HUES64 (cell line): ENCODE results near the gene KLHL26. TPM values are rescaled to one million over a fixed set of nuclear protein-coding genes. Genes with fewer than 3 reads are reported as not detected.
"Not testable (repeated sequence)": the region's sequence is repeated elsewhere in the genome, so short reads cannot be mapped to it uniquely, and the experiment has no call there.

Source experiments
- H3K27ac ChIP-seq: 2 replicates; pipeline ENCODE4 v1.7.0; 2013; ENCODE audit warnings: low read depth, low read length, inconsistent platforms
- H3K27me3 ChIP-seq: 2 replicates; pipeline ENCODE4 v1.6.1; 2013; ENCODE audit warnings: mild to moderate bottlenecking, low read length; ENCODE audit not compliant: insufficient read depth
- H3K36me3 ChIP-seq: 2 replicates; pipeline ENCODE4 v1.6.1; 2013; ENCODE audit warnings: mild to moderate bottlenecking, low read length; ENCODE audit not compliant: insufficient read depth
- H3K4me1 ChIP-seq: 2 replicates; pipeline ENCODE4 v1.6.1; 2013; ENCODE audit warnings: mild to moderate bottlenecking, low read length, moderate library complexity; ENCODE audit not compliant: insufficient read depth
- H3K4me3 ChIP-seq: 2 replicates; pipeline ENCODE4 v1.5.1; 2013; ENCODE audit warnings: mild to moderate bottlenecking, low read length, moderate library complexity
- H3K9ac ChIP-seq: 2 replicates; pipeline ENCODE4 v1.6.1; 2013; ENCODE audit warnings: mild to moderate bottlenecking, low read depth, low read length
- H3K9me3 ChIP-seq: 2 replicates; pipeline ENCODE4 v1.6.1; 2013; ENCODE audit warnings: low read depth, low read length; ENCODE audit not compliant: insufficient read depth
- WGBS: fragments of 150-250, 120-280 bp; methylation state at CpG from one replicate; pipeline ENCODE4 v1.1.7; 2013; ENCODE audit warnings: missing lambda C conversion rate; 5-methylcytosine and 5-hydroxymethylcytosine counted together
- polyA plus RNA-seq, 2 experiments: library from polyadenylated mRNA; stranded (reverse); fragments of 50-300 nt; gene quantifications; one replicate each; pipeline ENCODE4 v1.2.3, GENCODE V29; 2013

Gene KLHL26, protein sequence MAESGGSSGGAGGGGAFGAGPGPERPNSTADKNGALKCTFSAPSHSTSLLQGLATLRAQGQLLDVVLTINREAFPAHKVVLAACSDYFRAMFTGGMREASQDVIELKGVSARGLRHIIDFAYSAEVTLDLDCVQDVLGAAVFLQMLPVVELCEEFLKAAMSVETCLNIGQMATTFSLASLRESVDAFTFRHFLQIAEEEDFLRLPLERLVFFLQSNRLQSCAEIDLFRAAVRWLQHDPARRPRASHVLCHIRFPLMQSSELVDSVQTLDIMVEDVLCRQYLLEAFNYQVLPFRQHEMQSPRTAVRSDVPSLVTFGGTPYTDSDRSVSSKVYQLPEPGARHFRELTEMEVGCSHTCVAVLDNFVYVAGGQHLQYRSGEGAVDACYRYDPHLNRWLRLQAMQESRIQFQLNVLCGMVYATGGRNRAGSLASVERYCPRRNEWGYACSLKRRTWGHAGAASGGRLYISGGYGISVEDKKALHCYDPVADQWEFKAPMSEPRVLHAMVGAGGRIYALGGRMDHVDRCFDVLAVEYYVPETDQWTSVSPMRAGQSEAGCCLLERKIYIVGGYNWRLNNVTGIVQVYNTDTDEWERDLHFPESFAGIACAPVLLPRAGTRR
- polyA plus RNA-seq (2013, experiment 1 of 2), result 4.2 TPM
- 4.1 TPM for polyA plus RNA-seq (2013, experiment 2 of 2)

DNA sequence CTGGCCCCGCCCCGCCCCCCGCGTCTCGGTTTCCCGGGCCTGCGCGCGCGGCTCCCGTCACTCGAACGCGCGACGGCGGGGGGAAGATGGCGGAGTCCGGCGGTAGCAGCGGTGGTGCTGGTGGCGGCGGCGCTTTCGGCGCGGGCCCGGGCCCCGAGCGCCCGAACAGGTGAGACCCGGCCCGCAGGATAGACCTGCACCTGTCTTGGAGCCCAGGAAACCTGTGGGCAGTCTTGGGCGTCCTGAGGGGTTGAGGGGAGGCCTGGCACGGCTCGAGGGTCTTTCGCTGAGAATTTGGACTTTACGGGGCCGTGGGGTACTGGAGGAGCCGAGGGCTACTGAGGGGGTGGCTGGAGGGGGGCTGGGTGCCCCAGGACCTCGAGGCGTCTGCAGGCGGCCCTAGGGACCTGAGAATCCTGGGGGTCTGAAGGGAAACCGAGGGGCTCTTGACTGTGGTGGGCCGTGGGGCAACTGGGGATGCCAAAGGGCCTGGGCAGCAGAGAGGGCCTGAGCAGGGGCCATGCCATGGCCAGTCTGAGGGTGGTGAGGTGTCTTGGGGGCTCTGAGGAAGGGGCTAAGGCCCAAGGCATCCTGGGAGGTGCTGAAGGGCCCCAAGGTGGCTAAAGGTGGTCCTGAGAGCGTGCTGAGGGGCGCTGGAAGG is at the start of gene KLHL26:
KLHL26 (plus strand) TSS at position 60 of the 661 bp plus-strand sequence; CDS start at position 87, 27 bp downstream.
- H3K36me3 ChIP-seq, result no peaks in the 10 kb centered on the region
- peak within 1 kb of the TSS; percentile 85 for H3K9ac ChIP-seq
- WGBS, result 6% methylated on average over 47 of the region's 47 CpGs
- peaks cover 15% of the 10 kb centered on the region for H3K27me3 ChIP-seq
- no peaks in the 10 kb centered on the region for H3K9me3 ChIP-seq
- H3K27ac ChIP-seq, result no peak within 1 kb of the TSS
- peaks cover 4% of the 10 kb centered on the region; the same call in 1 of the 2 replicates for H3K4me1 ChIP-seq
- H3K4me3 ChIP-seq, result peak within 1 kb of the TSS; percentile 89

DNA sequence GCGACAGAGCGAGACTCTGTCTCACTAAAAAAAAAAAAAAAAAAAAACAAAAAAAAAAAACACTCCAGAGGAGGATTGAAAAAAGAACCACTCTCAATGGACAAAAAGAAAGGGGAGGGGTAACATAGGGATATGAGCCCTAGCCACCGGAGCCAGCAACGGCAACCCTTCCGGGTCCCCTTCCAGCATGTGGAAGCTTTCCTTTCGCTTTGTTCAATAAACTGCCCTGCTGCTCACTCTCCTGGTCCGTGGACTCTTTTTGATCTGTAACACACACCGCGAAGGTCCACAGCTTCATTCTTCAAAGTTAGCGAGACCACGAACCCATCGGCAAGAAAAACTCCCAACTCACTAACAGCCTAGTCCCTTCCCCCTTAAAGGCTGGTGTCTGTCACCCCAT is 49.3 kb upstream of the KLHL26 start:
- H3K27ac ChIP-seq, result no peak overlapping the region
- peaks cover 5% of the 10 kb centered on the region; the same call in 1 of the 2 replicates for H3K4me1 ChIP-seq
- WGBS, result 94% methylated on average over 10 of the region's 12 CpGs
- H3K27me3 ChIP-seq, result no peaks in the 10 kb centered on the region
- no peaks in the 10 kb centered on the region for H3K9me3 ChIP-seq
- no peak overlapping the region for H3K9ac ChIP-seq
- H3K4me3 ChIP-seq, result no peak overlapping the region
- peaks cover 4% of the 10 kb centered on the region; the same call in 1 of the 2 replicates for H3K36me3 ChIP-seq

GRCh38 chr19:18587962-18588610 is 48.7 kb upstream of the KLHL26 start:
- no peaks in the 10 kb centered on the region for H3K27me3 ChIP-seq
- H3K27ac ChIP-seq, result peak overlapping the region; percentile 95
- 59% methylated on average over 16 of the region's 16 CpGs for WGBS
- H3K4me1 ChIP-seq, result peaks cover 5% of the 10 kb centered on the region
- H3K4me3 ChIP-seq, result peak overlapping the region; percentile 83
- peaks cover 4% of the 10 kb centered on the region; the same call in 1 of the 2 replicates for H3K36me3 ChIP-seq
- H3K9ac ChIP-seq, result peak overlapping the region; percentile 92
- no peaks in the 10 kb centered on the region for H3K9me3 ChIP-seq

- Histone ChIP-seq H3K27me3 (no peaks in the 10 kb centered on the region), H3K36me3 (peaks cover 4% of the 10 kb centered on the region; the same call in 1 of the 2 replicates), H3K9ac (peak within 1 kb of the TSS; percentile 92), H3K4me1 (peaks cover 9% of the 10 kb centered on the region), H3K4me3 (peak within 1 kb of the TSS; percentile 83), H3K9me3 (no peaks in the 10 kb centered on the region), H3K27ac (peak within 1 kb of the TSS; percentile 95)
- WGBS, result under 1% methylated on average over 72 of the region's 72 CpGs
These were observed 48.0 kb upstream of the KLHL26 start, which contains the start of gene REX1BD for GRCh38 chr19:18588611-18589379. REX1BD (plus strand) TSS chr19:18588798; CDS start chr19:18588802, 4 bp downstream.

DNA sequence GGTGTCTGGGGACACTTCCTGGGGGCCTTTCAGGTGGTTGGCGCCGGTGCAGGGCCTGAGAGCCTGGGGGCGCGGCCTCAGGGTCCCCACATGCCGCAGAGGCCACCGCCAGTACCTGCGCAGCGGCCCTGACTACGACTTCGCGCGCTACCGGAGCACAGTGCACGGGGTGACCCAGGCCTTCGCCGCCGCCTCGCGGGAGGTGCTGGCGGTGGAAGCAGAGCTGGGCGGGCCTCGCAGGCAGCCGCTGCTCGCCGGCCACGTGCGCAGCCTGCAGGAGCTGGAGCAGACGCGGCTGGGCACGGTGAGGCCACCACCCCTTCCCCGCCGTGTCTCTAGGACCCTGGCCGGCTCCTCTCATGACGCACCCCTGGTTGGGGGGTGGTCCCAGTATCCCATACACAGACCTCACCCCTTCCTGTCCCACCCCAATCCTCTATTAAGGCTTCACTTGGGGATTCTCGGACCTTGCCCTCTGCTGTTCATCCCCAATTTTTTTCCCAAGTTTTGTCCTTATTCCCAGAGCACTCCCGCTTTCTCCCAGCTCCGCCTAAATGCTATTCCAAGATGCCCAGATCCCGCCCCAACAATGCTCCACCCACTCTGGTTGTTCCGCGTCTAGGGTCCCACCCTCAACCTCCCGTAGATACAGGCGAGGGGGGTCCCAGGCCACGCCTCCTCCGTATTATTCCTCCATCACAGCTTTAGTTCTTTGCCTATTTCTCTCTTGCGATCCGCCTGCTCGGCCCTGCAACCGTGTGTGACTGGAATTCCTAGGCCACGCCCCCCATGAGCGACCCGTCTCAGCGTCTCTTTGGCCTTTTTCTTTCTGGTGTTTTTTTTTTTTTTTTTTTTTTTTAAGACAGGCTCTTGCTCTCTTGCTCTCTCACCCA is 47.2 kb upstream of the KLHL26 start:
- H3K27me3 ChIP-seq, result no peaks in the 10 kb centered on the region; the same call in 1 of the 2 replicates
- no peaks in the 10 kb centered on the region for H3K9me3 ChIP-seq
- H3K27ac ChIP-seq, result peak overlapping the region; percentile 95
- H3K36me3 ChIP-seq, result peaks cover 4% of the 10 kb centered on the region; the same call in 1 of the 2 replicates
- H3K9ac ChIP-seq, result peak overlapping the region; percentile 92
- WGBS, result under 1% methylated on average over 50 of the region's 52 CpGs
- H3K4me3 ChIP-seq, result peak overlapping the region; percentile 83
- H3K4me1 ChIP-seq, result peaks cover 9% of the 10 kb centered on the region

DNA sequence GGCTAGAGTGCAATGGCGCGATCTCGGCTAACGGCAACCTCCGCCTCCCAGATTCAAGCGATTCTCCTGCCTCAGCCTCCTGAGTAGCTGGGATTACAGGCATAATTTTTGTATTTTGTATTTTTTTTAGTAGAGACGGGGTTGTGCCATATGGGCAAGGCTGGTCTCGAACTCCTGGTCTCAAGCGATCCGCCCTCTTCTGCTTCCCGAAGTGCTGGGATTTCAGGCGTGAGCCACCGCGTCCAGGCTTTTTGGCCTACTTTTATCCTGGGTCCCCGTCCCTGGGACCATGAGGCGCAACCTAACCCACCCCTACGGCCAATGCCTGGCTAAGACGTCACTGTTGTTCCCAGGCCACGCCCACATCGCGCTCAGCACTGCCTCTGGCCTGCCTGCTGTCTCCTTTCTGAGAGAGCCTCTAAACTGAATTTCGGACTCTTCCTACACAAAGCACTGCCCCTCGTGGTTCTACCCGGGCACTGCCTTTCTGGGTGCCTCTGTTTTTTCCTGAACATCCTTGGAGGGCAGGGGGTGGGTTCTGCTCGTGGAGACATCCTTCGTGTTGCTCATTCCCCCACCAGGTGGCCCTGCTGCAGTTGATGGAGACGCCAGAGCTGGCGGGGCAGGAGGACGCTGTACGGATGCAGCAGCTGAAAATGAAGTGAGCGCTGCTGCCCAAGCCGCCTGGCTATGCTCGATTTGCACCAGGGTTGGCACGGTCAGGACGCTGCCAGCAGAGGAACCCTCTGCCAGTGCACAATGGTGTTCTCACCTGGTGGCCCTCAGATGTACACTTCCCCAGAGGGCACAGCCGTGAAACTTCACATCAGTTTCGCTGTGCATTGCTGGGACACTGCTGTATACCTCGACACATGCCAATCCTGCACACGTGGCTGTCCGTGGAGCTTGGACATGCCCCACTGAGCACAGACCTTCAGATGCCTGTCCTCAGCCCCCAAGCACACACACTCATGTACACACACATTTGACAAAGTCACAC is 46.3 kb upstream of the KLHL26 start:
- WGBS, result 30% methylated on average over 40 of the region's 40 CpGs
- Histone ChIP-seq H3K27me3 (no peaks in the 10 kb centered on the region; the same call in 1 of the 2 replicates), H3K27ac (peak overlapping the region; percentile 72), H3K4me3 (peak overlapping the region; percentile 83), H3K4me1 (peaks cover 12% of the 10 kb centered on the region), H3K36me3 (peaks cover 4% of the 10 kb centered on the region; the same call in 1 of the 2 replicates), H3K9me3 (no peaks in the 10 kb centered on the region), H3K9ac (peak overlapping the region; percentile 92)

GRCh38 chr19:18591735-18592385 is 45.0 kb upstream of the KLHL26 start:
- no peaks in the 10 kb centered on the region; the same call in 1 of the 2 replicates for H3K27me3 ChIP-seq
- H3K36me3 ChIP-seq, result peaks cover 4% of the 10 kb centered on the region; the same call in 1 of the 2 replicates
- no peak overlapping the region for H3K9ac ChIP-seq
- no peaks in the 10 kb centered on the region for H3K9me3 ChIP-seq
- no peak overlapping the region for H3K4me3 ChIP-seq
- WGBS, result 95% methylated on average over 22 of the region's 22 CpGs
- H3K4me1 ChIP-seq, result peaks cover 13% of the 10 kb centered on the region
- no peak overlapping the region for H3K27ac ChIP-seq

DNA sequence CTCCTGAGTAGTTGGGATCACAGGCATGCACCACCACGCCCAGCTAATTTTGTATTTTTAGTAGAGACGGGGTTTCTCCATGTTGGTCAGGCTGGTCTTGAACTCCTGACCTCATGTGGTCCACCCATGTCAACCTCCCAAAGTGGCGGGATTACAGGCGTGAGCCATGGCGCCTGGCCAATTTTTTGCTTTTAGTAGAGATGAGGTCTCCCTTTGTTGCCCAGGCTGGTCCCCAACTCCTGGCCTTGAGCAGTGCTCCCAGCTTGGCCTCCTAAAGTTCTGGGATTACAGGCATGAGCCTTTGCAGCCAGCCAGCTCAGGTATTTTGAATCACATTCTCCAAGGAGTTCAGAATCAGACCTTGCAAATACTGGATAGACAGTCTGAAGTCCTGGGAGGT is 44.1 kb upstream of the KLHL26 start:
- H3K4me1 ChIP-seq, result peaks cover 18% of the 10 kb centered on the region
- not testable (repeated sequence) for H3K4me3 ChIP-seq, H3K9me3 ChIP-seq, H3K27ac ChIP-seq, H3K27me3 ChIP-seq, H3K9ac ChIP-seq, H3K36me3 ChIP-seq
- WGBS, result 93% methylated on average over 5 of the region's 5 CpGs
